ENCODE measurements around the gene TMEM63B. TPM values are rescaled to one million over a fixed set of nuclear protein-coding genes. Genes with fewer than 3 reads are reported as not detected.
A peak's percentile ranks its signal among the peaks of the same experiment; 100 is the strongest.

TMEM63B gene
- 100 to 1,000 TPM in 1 of 2 donors, 10 to 100 TPM in 1; 50.9 to 113 TPM for total RNA-seq

- 1% methylated on average over 44 of the region's 80 CpGs for WGBS
- H3K9me3 ChIP-seq: no peaks in the 10 kb centered on the region
- peak; percentile 85 for DNase-seq (ENCODE audit: low spot score)
- no peak for TF ChIP-seq CTCF (IDR thresholded peaks at IDR 0.05)
- peak; percentile 73 for TF ChIP-seq POLR2AphosphoS5 (IDR thresholded peaks at IDR 0.05)
- peak; percentile 74 for TF ChIP-seq POLR2A (IDR thresholded peaks at IDR 0.05)
- peak within 1 kb of the TSS; percentile 96 to 100 for H3K4me3 ChIP-seq
- no peaks in the 10 kb centered on the region for H3K36me3 ChIP-seq
- peaks cover 25% of the 10 kb centered on the region for H3K4me1 ChIP-seq (replicated peaks)
- peak within 1 kb of the TSS; percentile 88 to 89 for H3K27ac ChIP-seq
- no peaks in the 10 kb centered on the region for H3K27me3 ChIP-seq (replicated peaks; ENCODE audit: insufficient read depth)
- intact Hi-C loops (cut with DNase I): no loop called here
These were observed at the start of gene TMEM63B, which contains the start of gene MRPL14 for GRCh38 chr6:44127186-44128019. TMEM63B (plus strand) TSS chr6:44127554; CDS start chr6:44134585, 7,031 bp downstream. MRPL14 (minus strand) TSS chr6:44127452; CDS start chr6:44116611, 10,841 bp downstream.

GRCh38 chr6:44078219-44078826 is 49.0 kb upstream of the TMEM63B start:
- no peak overlapping the region for H3K4me3 ChIP-seq
- WGBS: 86% methylated on average over 6 of the region's 6 CpGs
- H3K36me3 ChIP-seq: no peaks in the 10 kb centered on the region
- TF ChIP-seq POLR2AphosphoS5 (IDR thresholded peaks at IDR 0.05): peak; percentile 31
- TF ChIP-seq CTCF (IDR thresholded peaks at IDR 0.05): no peak
- intact Hi-C loops (cut with DNase I): loop anchor here (1.0 to 5.0 kb wide), 3 partner anchors 106 to 410 kb away; no protein-coding TSS in a partner anchor
- H3K27ac ChIP-seq: no peak overlapping the region
- DNase-seq (ENCODE audit: low spot score): no peak
- no peaks in the 10 kb centered on the region for H3K9me3 ChIP-seq
- H3K4me1 ChIP-seq (replicated peaks): peaks cover 11% of the 10 kb centered on the region
- no peaks in the 10 kb centered on the region for H3K27me3 ChIP-seq (replicated peaks; ENCODE audit: insufficient read depth)

GRCh38 chr6:44078827-44079671 is 48.3 kb upstream of the TMEM63B start:
- H3K27ac ChIP-seq: no peak overlapping the region
- intact Hi-C loops (cut with DNase I): loop anchor here (1.0 to 5.0 kb wide), 3 partner anchors 107 to 410 kb away; no protein-coding TSS in a partner anchor
- 20% methylated on average over 8 of the region's 8 CpGs for WGBS
- no peaks in the 10 kb centered on the region for H3K36me3 ChIP-seq
- TF ChIP-seq POLR2AphosphoS5 (IDR thresholded peaks at IDR 0.05): peak; percentile 66
- no peak for TF ChIP-seq POLR2A (IDR thresholded peaks at IDR 0.05)
- peak; percentile 81 to 98 (median 92) for TF ChIP-seq CTCF (IDR thresholded peaks at IDR 0.05)
- H3K9me3 ChIP-seq: no peaks in the 10 kb centered on the region
- H3K4me3 ChIP-seq: no peak overlapping the region
- no peaks in the 10 kb centered on the region for H3K27me3 ChIP-seq (replicated peaks; ENCODE audit: insufficient read depth)
- H3K4me1 ChIP-seq (replicated peaks): peaks cover 11% of the 10 kb centered on the region
- DNase-seq (ENCODE audit: low spot score): peak; percentile 77

- H3K4me3 ChIP-seq: no peak overlapping the region
- H3K27me3 ChIP-seq (replicated peaks; ENCODE audit: insufficient read depth): no peaks in the 10 kb centered on the region
- WGBS: 83% methylated on average over 3 of the region's 3 CpGs
- no peak for TF ChIP-seq CTCF (IDR thresholded peaks at IDR 0.05)
- intact Hi-C loops (cut with DNase I): loop anchor here (2.0 to 5.0 kb wide), 2 partner anchors 107 to 411 kb away; no protein-coding TSS in a partner anchor
- no peak overlapping the region for H3K27ac ChIP-seq
- H3K9me3 ChIP-seq: no peaks in the 10 kb centered on the region
- no peaks in the 10 kb centered on the region for H3K36me3 ChIP-seq
- H3K4me1 ChIP-seq (replicated peaks): peaks cover 8% of the 10 kb centered on the region
- no peak for DNase-seq (ENCODE audit: low spot score)
These were observed 47.7 kb upstream of the TMEM63B start for GRCh38 chr6:44079672-44080071.

All from prostate gland (tissue), 2 donors.